HFF-Myc (cell line): ENCODE results near the gene PHTF1.

Experiments used
- DNase-seq: peaks from one replicate; pipeline ENCODE4 v3.0.0-alpha.2; 2011; ENCODE audit warnings: low read depth; ENCODE audit errors: extremely low read depth
- H3K4me3 ChIP-seq: replicated peaks from 2 replicates; pipeline ENCODE4 v1.5.1; 2011; ENCODE audit warnings: low read depth, mild to moderate bottlenecking, control low read depth, low read length
- TF ChIP-seq, protein P1 (sequence below): IDR thresholded peaks from 2 replicates; pipeline ENCODE4 v1.5.1; 2012; ENCODE audit warnings: mild to moderate bottlenecking, low read depth, low read length, control low read depth; ENCODE audit errors: missing control alignments

Gene PHTF1

DNA sequence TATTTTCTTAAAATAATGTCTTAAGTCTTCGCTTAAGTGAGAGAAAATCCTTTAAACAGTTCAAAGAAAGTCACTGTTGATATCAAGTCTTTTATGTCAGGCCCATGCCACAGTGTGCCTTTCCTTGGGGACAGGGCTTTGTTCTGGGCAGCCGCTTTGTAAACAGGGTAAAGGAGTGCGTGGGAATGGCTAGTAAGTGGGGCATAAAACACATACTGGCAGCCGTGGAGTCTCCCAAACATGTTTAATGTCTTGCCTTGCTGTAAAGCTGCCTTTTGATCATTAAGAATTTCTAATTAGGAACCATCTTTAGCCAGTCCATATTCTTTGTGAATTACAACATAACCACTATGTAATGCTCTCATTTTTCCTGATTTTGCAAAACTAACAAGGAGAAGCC, 99.7 kb downstream of the PHTF1 start:
- H3K4me3 ChIP-seq, result no peak overlapping the region
- TF ChIP-seq, protein P1, sequence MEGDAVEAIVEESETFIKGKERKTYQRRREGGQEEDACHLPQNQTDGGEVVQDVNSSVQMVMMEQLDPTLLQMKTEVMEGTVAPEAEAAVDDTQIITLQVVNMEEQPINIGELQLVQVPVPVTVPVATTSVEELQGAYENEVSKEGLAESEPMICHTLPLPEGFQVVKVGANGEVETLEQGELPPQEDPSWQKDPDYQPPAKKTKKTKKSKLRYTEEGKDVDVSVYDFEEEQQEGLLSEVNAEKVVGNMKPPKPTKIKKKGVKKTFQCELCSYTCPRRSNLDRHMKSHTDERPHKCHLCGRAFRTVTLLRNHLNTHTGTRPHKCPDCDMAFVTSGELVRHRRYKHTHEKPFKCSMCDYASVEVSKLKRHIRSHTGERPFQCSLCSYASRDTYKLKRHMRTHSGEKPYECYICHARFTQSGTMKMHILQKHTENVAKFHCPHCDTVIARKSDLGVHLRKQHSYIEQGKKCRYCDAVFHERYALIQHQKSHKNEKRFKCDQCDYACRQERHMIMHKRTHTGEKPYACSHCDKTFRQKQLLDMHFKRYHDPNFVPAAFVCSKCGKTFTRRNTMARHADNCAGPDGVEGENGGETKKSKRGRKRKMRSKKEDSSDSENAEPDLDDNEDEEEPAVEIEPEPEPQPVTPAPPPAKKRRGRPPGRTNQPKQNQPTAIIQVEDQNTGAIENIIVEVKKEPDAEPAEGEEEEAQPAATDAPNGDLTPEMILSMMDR, result no peak
- no peak for DNase-seq

DNA sequence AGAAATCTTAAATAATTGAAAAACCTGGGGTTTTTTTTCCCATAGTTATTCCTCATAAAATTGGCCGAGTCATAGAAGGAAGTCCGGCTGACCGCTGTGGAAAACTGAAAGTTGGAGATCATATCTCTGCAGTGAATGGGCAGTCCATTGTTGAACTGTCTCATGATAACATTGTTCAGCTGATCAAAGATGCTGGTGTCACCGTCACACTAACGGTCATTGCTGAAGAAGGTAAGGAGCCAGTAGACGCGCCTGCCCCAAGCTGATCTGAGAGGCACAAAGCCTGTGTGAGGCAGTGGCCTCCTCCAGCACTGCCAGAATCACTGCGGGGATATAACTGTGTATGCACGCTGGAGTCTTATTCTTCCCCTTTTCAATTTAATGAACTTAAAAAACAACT, 100.3 kb downstream of the PHTF1 start:
- DNase-seq, result no peak
- no peak overlapping the region for H3K4me3 ChIP-seq
- TF ChIP-seq, protein P1, result no peak

DNA sequence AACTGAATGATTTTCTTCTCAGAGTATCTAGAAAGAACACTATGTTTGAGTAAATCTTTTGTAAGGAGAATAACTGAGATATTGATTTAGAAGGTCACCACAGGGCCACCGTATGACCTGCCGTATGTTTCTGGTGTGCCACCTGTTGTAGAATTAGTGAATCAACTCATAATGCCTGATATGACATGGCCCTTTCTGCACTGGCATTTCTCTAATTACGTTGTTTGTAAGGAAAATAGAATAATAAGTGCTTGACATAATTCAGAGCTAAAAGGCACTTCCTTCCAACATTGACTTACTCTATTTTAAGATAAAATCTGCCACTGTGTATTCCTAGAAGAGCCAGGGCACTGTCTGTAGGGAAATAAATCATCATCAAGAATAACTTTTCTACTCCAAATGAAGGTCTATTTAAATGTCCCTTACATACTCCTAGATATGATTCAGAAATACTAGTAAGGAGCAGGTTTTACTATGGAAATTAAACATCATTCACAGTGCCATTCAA, 101.7 kb downstream of the PHTF1 start:
- DNase-seq, result no peak
- TF ChIP-seq, protein P1, result no peak
- H3K4me3 ChIP-seq, result no peak overlapping the region

DNA sequence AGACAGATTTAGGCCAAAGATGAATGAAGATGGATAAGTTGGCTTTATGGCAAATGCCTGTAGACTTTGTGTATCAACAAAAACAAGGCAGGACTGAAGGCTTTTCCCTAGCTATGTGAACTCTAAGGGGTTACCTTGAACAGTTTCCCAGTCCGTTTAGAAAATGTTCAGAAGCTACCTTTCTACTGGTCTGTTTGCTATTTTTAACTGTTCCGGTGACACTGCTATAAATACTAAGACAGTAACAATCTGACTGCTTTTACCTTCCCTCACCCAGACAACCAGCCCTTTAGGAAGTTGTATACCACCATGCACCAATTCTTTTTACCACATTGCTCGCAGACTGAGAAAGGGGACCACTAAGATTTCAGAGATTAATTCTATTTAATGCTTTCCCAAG, 102.2 kb downstream of the PHTF1 start:
- TF ChIP-seq, protein P1, result no peak
- no peak for DNase-seq
- no peak overlapping the region for H3K4me3 ChIP-seq

DNA sequence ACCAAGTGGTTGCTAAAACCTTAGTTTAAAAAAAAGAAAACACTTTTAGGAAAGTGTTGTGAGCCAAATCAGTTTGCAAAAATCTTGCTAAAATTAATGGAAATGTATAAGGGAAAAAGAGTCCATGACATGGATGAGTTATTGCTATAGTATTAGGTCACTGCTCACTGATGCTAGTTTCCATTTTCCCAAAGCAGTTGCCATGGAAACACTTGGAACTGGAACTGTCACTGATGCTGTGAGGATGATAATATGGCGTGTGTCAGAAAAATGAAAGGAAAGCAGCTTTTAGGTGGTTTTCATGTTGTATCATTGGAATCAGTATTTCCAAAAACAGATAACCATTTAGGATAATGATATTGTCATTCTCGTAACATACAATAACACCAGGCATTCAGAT, 104.4 kb downstream of the PHTF1 start:
- H3K4me3 ChIP-seq, result no peak overlapping the region
- TF ChIP-seq, protein P1, result no peak
- no peak for DNase-seq

DNA sequence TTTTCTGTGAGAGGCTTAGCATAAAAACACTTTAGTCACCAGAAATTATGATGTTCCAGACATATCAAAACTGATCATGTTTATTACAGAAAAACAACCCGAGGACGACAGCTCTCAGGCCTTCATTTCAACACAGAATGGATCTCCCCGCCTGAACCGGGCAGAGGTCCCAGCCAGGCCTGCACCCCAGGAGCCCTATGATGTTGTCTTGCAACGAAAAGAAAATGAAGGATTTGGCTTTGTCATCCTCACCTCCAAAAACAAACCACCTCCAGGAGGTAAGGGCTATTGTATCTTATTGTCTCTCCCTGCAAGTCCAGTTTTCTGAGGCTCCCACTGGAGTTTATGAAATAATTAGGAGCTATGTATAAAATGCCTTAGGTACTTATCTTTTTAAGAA, 105.5 kb downstream of the PHTF1 start:
- no peak overlapping the region for H3K4me3 ChIP-seq
- DNase-seq, result no peak
- TF ChIP-seq, protein P1, result no peak

DNA sequence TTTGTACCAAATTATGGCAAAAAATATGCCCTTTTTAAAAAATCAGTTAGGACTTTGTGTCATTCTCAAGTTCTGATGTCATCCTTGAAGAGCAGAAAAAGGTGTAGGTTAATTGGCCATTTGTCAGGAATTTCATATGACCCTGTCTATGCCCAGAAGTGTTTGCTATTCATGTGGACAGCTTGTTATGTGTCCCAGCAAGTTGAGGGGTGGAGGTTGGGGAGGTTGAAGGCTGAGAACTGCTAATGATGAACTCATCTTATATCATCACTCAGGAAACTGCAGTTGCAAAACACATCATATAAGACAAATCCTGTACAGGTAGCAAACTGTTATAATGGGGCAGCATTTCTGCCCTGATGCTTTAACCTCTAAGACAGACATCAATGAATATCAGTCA, 106.5 kb downstream of the PHTF1 start:
- TF ChIP-seq, protein P1, result no peak
- DNase-seq, result no peak
- H3K4me3 ChIP-seq, result no peak overlapping the region
